ENCODE data around the gene BANP. TPM values are rescaled to one million over a fixed set of nuclear protein-coding genes. Genes with fewer than 3 reads are reported as not detected.

BANP gene
- total and polyA plus RNA-seq, 12 donors: 6.1 to 20.4 (median 13.5) TPM

GRCh38 chr16:87918866-87919680, 32.2 kb upstream of the BANP start:
- Histone ChIP-seq H3K36me3 (no peaks in the 10 kb centered on the region), H3K4me3 (peak overlapping the region in 3 of 10 donors; percentile 5 to 20 (median 11)), H3K4me1 (peaks cover 0 to 19% (median 6%) of the 10 kb centered on the region in 9 donors), H3K9me3 (no peaks in the 10 kb centered on the region), H3K27me3 (no peaks in the 10 kb centered on the region), H3K27ac (peak overlapping the region in 4 of 10 donors; percentile 15 to 52 (median 25))
- TF ChIP-seq CTCF (IDR thresholded peaks at IDR 0.05): no peak
- 51 to 62% methylated on average over 37 of the region's 37 CpGs for WGBS, 2 donors
- peak; percentile 65 to 68 for DNase-seq
- intact Hi-C loops (cut with DNase I): no loop called here
- peak; percentile 7 to 75 (median 50) for ATAC-seq

- TF ChIP-seq CTCF (IDR thresholded peaks at IDR 0.05): no peak
- Histone ChIP-seq H3K36me3 (no peaks in the 10 kb centered on the region), H3K9me3 (no peaks in the 10 kb centered on the region), H3K27ac (no peak overlapping the region), H3K27me3 (no peaks in the 10 kb centered on the region), H3K4me3 (no peak overlapping the region), H3K4me1 (peaks cover 0 to 19% (median 6%) of the 10 kb centered on the region in 9 donors)
- WGBS, 2 donors: 79 to 85% methylated on average over 10 of the region's 10 CpGs
- DNase-seq (no peak), ATAC-seq (no peak)
- intact Hi-C loops (cut with DNase I): no loop called here
These were observed 31.6 kb upstream of the BANP start for GRCh38 chr16:87919681-87919994.

GRCh38 chr16:87921236-87921773, 29.9 kb upstream of the BANP start:
- DNase-seq (no peak), ATAC-seq (no peak)
- Histone ChIP-seq H3K4me3 (no peak overlapping the region), H3K4me1 (peaks cover 0 to 19% (median 6%) of the 10 kb centered on the region in 9 donors), H3K27ac (no peak overlapping the region), H3K36me3 (no peaks in the 10 kb centered on the region), H3K27me3 (peaks cover 0 to 3% (median 0%) of the 10 kb centered on the region in 7 donors), H3K9me3 (no peaks in the 10 kb centered on the region)
- no peak for TF ChIP-seq CTCF (IDR thresholded peaks at IDR 0.05)
- WGBS, 2 donors: 72 to 76% methylated on average over 13 of the region's 13 CpGs
- intact Hi-C loops (cut with DNase I): no loop called here

GRCh38 chr16:87922250-87922871, 28.9 kb upstream of the BANP start:
- Histone ChIP-seq H3K27me3 (peaks cover 0 to 9% (median 0%) of the 10 kb centered on the region in 7 donors), H3K9me3 (no peaks in the 10 kb centered on the region), H3K4me1 (peaks cover 0 to 19% (median 6%) of the 10 kb centered on the region in 9 donors), H3K36me3 (no peaks in the 10 kb centered on the region), H3K4me3 (no peak overlapping the region), H3K27ac (peak overlapping the region in 4 of 10 donors; percentile 15 to 25 (median 23))
- intact Hi-C loops (cut with DNase I): no loop called here
- no peak for TF ChIP-seq CTCF (IDR thresholded peaks at IDR 0.05)
- ATAC-seq (peak; percentile 44 to 74 (median 64)), DNase-seq (peak; percentile 48 to 75)
- 46 to 49% methylated on average over 14 of the region's 14 CpGs for WGBS, 2 donors
